Fibroblast of skin of right biceps (primary cell): ENCODE data around the gene SLC34A3.
A peak's percentile ranks its signal among the peaks of the same experiment; 100 is the strongest.
"Not testable (repeated sequence)": the region's sequence is repeated elsewhere in the genome, so short reads cannot be mapped to it uniquely, and the experiment has no call there.

Experiments used
- DNase-seq: peaks from one replicate; pipeline ENCODE4 v3.0.0-alpha.2; 2013

Gene SLC34A3

DNA sequence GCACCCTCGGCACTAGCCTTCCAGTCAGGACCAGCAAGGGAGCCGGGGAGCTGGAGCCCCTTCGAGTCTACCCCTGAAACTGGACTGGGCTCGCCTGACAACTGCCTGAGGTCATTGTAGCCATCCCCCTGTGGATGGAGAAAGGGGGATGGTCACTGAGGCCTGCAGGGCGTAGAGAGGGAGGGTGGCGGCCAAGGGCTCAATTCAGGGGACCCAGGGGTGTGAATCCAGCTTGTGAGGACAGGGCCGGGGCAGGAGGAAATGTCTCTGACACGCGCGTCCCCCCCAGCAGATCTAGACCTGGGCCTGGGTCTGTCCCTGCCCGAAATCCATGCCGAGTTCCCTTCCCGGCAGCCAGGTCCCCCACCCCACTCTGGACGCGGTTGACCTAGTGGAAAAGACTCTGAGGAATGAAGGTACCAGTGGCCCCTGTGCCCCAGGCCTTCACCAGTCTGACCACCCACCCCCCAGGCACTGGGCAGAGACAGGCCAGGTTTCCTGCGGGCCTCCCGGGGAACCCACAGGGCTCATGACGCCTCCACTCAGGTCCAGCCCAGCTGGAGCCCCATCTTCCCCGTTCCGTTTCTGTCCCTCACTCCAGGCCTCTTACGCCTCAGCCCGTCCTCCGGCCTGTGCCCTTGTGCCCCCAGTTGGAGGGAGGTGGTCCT is 805 bp downstream of the SLC34A3 start:
- no peak for DNase-seq

- DNase-seq = no peak
Observed at GRCh38 chr9:137232101-137232500, 1.4 kb downstream of the SLC34A3 start.

DNA sequence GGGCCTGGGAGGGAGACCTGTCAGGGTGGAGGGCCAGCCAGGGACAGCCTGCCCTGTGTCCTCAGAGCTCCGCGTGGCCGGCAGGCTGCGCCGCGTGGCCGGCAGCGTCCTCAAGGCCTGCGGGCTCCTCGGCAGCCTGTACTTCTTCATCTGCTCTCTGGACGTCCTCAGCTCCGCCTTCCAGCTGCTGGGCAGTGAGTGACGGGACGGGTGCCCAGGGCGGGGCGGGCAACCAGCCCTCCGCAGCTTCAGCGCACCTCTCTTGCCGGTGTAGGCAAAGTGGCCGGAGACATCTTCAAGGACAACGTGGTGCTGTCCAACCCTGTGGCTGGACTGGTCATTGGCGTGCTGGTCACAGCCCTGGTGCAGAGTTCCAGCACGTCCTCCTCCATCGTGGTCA is 1.8 kb downstream of the SLC34A3 start:
- no peak for DNase-seq

DNA sequence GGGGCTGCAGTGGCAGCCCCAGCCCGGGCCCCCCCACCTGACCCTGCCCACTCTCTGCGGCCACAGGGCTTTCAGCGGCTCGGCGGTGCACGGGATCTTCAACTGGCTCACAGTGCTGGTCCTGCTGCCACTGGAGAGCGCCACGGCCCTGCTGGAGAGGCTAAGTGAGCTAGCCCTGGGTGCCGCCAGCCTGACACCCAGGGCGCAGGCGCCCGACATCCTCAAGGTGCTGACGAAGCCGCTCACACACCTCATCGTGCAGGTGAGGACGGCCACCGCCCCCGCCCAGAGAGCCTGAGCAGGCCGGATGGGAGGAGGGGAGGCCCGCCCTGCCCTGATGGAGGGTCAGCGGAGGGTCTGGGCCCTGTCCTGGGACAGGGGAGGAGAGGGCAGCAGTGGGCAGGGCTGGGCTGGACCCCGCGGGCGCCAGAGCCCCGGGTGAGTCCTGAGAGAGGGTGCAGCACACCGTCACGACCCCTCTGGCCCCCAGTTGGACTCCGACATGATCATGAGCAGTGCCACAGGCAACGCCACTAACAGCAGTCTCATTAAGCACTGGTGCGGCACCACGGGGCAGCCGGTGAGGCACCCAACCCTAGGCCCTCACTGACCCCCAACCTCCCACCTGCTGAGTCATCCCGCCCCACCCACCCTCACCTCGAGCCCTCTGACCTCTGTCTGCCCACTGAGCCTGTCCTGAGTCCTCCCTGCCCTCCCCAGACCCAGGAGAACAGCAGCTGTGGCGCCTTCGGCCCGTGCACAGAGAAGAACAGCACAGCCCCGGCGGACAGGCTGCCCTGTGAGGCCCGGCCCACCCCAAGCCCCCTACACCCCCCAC is 2.7 kb downstream of the SLC34A3 start:
- no peak for DNase-seq

GRCh38 chr9:137234055-137234697 is 3.5 kb downstream of the SLC34A3 start:
- DNase-seq = no peak

GRCh38 chr9:137234758-137235423 is 4.2 kb downstream of the SLC34A3 start:
- no peak for DNase-seq

DNA sequence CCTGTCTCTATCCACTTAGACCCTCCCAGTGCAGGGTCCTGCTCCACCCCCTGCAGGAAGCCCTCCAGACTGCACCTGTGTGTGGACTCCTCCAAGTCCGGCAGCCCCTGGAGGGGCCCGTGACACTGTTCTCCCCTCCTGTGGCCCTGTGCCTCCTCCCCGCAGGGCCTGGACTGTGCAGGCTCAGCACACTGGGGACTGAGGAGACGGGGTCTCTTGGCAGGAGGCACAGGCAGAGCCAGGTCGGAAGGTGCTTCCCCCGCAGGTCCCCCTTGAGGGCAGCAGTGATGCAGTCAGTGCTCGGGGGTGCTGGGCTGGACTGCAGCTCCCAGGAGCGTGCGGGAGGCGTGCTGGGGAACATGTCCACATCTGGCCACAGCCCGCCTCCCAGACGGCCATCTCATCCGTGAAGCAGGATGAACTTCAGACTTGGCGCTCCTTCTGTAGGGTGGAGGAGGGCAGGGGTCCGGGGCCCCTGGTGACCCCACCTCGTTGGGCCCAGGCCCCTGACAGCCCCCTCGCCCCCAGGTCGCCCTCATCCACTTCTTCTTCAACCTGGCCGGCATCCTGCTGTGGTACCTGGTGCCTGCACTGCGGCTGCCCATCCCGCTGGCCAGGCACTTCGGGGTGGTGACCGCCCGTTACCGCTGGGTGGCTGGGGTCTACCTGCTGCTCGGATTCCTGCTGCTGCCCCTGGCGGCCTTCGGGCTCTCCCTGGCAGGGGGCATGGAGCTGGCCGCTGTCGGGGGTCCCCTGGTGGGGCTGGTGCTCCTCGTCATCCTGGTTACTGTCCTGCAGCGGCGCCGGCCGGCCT is 4.9 kb downstream of the SLC34A3 start:
- no peak for DNase-seq

- peak; percentile 77 for DNase-seq
Observed at GRCh38 chr9:137236238-137236935, 5.7 kb downstream of the SLC34A3 start.

DNA sequence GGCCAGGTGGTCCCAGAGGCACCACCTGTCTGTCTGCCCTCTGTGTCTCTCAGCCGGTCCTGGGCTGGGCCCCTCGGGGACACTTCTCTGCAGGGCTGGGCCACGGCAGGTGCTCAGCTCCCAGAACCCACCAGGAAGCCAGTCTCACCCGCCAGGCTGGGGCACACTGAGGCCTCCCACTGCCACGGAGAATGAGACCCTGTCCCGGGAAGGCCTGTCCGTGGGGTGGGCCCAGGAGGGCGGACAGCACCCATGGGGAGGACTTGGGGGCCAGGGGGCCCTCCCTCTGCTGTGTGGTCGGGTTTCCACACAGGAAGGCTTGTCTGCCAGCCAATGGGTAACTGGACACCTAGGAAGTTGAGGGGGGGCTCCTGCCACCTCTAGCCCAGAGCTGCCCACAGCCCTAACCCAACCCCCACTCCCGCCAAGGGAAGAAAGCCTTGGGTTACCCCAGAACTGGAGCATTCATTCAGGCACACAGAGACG is 6.3 kb downstream of the SLC34A3 start:
- no peak for DNase-seq

GRCh38 chr9:137237759-137238726 is 7.3 kb downstream of the SLC34A3 start:
- no peak for DNase-seq

- not testable (repeated sequence) for DNase-seq
Observed at GRCh38 chr9:137239541-137240200, 9.0 kb downstream of the SLC34A3 start.

GRCh38 chr9:137240318-137240840 is 9.7 kb downstream of the SLC34A3 start:
- DNase-seq = peak; percentile 71

- peak; percentile 100 for DNase-seq
Observed at GRCh38 chr9:137240841-137241489, 10.3 kb downstream of the SLC34A3 start, which contains the start of gene TUBB4B. TUBB4B (plus strand) TSS chr9:137241287; CDS start chr9:137241361, 74 bp downstream.

- peak; percentile 60 for DNase-seq
Observed at GRCh38 chr9:137241490-137242268, 11.0 kb downstream of the SLC34A3 start.

GRCh38 chr9:137242269-137243203 is 11.8 kb downstream of the SLC34A3 start:
- DNase-seq = no peak

DNA sequence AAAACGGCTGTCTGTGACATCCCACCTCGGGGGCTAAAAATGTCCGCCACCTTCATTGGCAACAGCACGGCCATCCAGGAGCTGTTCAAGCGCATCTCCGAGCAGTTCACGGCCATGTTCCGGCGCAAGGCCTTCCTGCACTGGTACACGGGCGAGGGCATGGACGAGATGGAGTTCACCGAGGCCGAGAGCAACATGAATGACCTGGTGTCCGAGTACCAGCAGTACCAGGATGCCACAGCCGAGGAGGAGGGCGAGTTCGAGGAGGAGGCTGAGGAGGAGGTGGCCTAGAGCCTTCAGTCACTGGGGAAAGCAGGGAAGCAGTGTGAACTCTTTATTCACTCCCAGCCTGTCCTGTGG is 12.5 kb downstream of the SLC34A3 start:
- not testable (repeated sequence) for DNase-seq
